ENCODE measurements around the gene PCNX2. TPM values are rescaled to one million over a fixed set of nuclear protein-coding genes. Genes with fewer than 3 reads are reported as not detected.

The PCNX2 gene
- polyA plus RNA-seq, 1 donor (not counting 4 experiments of a cell fraction or from before 2014, with no cell fraction given): 18.0 TPM

GRCh38 chr1:233019083-233019482 is 276.4 kb downstream of the PCNX2 start:
- Histone ChIP-seq H3K4me3 (ENCODE audit: control insufficient read depth in 2 of 3, extremely low read depth in 1 of 3, insufficient read depth in 2 of 3, low read depth in 1 of 3, low read length in 3 of 3) (no peak overlapping the region), H4K20me1 (ENCODE audit: control insufficient read depth, extremely low read depth, insufficient read depth, low read length) (no peaks in the 10 kb centered on the region), H3K4me2 (ENCODE audit: control insufficient read depth, extremely low read depth, insufficient read depth, low read depth, low read length) (no peak overlapping the region), H3K9ac (ENCODE audit: control insufficient read depth, extremely low read depth, insufficient read depth, low read length) (no peak overlapping the region), H3K27me3 (ENCODE audit: control insufficient read depth, extremely low read depth, insufficient read depth, low read length) (no peaks in the 10 kb centered on the region), H3K4me1 (ENCODE audit: control insufficient read depth, extremely low read depth, insufficient read depth, low read length) (no peaks in the 10 kb centered on the region), H2AFZ (ENCODE audit: control insufficient read depth, low read length) (no peak overlapping the region), H3K9me1 (ENCODE audit: control insufficient read depth, extremely low read depth, insufficient read depth, low read length) (no peaks in the 10 kb centered on the region), H3K9me3 (ENCODE audit: control insufficient read depth, low read depth, low read length) (no peaks in the 10 kb centered on the region), H3K79me2 (ENCODE audit: control insufficient read depth, insufficient read depth, low read length) (no peaks in the 10 kb centered on the region), H3K27ac (ENCODE audit: control insufficient read depth, insufficient read depth, low read length) (no peak overlapping the region), H3K36me3 (ENCODE audit: control insufficient read depth in 2 of 2, extremely low read depth in 1 of 2, insufficient read depth in 2 of 2, low read length in 2 of 2) (peaks cover 0 to 8% of the 10 kb centered on the region in 2 experiments)
- TF ChIP-seq CTCF (optimal IDR thresholded peaks at IDR 0.05 in 1 of 3, IDR thresholded peaks at IDR 0.05 in 1 of 3, conservative IDR thresholded peaks at IDR 0.05 in 1 of 3; ENCODE audit: extremely low read depth in 1 of 3, insufficient read depth in 2 of 3, low read length in 3 of 3) (no peak), EZH2 (IDR thresholded peaks at IDR 0.05; ENCODE audit: low read length) (no peak)
- FAIRE-seq (no peak), DNase-seq (ENCODE audit: low read depth, low spot score) (no peak)
- dilution Hi-C loops (cut with MboI; ENCODE audit: extremely low pct_ligation_motif_present, low sequenced_read_pairs): no loop called here

- DNase-seq (ENCODE audit: low read depth, low spot score): no peak
- H3K4me3 ChIP-seq (ENCODE audit: control insufficient read depth in 2 of 3, extremely low read depth in 1 of 3, insufficient read depth in 2 of 3, low read depth in 1 of 3, low read length in 3 of 3): no peak overlapping the region
- no peaks in the 10 kb centered on the region for H3K9me3 ChIP-seq (ENCODE audit: control insufficient read depth, low read depth, low read length)
- dilution Hi-C loops (cut with MboI; ENCODE audit: extremely low pct_ligation_motif_present, low sequenced_read_pairs): no loop called here
- no peak overlapping the region for H3K27ac ChIP-seq (ENCODE audit: control insufficient read depth, insufficient read depth, low read length)
- H3K36me3 ChIP-seq (ENCODE audit: control insufficient read depth in 2 of 2, extremely low read depth in 1 of 2, insufficient read depth in 2 of 2, low read length in 2 of 2): peaks cover 0 to 10% of the 10 kb centered on the region in 2 experiments
- no peak for FAIRE-seq
- H2AFZ ChIP-seq (ENCODE audit: control insufficient read depth, low read length): no peak overlapping the region
- no peak for TF ChIP-seq EZH2 (IDR thresholded peaks at IDR 0.05; ENCODE audit: low read length)
- no peak for TF ChIP-seq CTCF (optimal IDR thresholded peaks at IDR 0.05 in 1 of 3, IDR thresholded peaks at IDR 0.05 in 1 of 3, conservative IDR thresholded peaks at IDR 0.05 in 1 of 3; ENCODE audit: extremely low read depth in 1 of 3, insufficient read depth in 2 of 3, low read length in 3 of 3)
- no peak overlapping the region for H3K9ac ChIP-seq (ENCODE audit: control insufficient read depth, extremely low read depth, insufficient read depth, low read length)
- H3K79me2 ChIP-seq (ENCODE audit: control insufficient read depth, insufficient read depth, low read length): no peaks in the 10 kb centered on the region
- H3K4me2 ChIP-seq (ENCODE audit: control insufficient read depth, extremely low read depth, insufficient read depth, low read depth, low read length): no peak overlapping the region
- no peaks in the 10 kb centered on the region for H3K4me1 ChIP-seq (ENCODE audit: control insufficient read depth, extremely low read depth, insufficient read depth, low read length)
- no peaks in the 10 kb centered on the region for H4K20me1 ChIP-seq (ENCODE audit: control insufficient read depth, extremely low read depth, insufficient read depth, low read length)
- no peaks in the 10 kb centered on the region for H3K27me3 ChIP-seq (ENCODE audit: control insufficient read depth, extremely low read depth, insufficient read depth, low read length)
- H3K9me1 ChIP-seq (ENCODE audit: control insufficient read depth, extremely low read depth, insufficient read depth, low read length): no peaks in the 10 kb centered on the region
These were observed 278.7 kb downstream of the PCNX2 start for GRCh38 chr1:233016798-233017197.
